Measurements from ENCODE around the gene MRPL58. TPM values are rescaled to one million over a fixed set of nuclear protein-coding genes. Genes with fewer than 3 reads are reported as not detected.
A peak's percentile ranks its signal among the peaks of the same experiment; 100 is the strongest.

The MRPL58 gene
- total RNA-seq, 2 experiments from 2014 or later, result 75.3 to 84.2 TPM

DNA sequence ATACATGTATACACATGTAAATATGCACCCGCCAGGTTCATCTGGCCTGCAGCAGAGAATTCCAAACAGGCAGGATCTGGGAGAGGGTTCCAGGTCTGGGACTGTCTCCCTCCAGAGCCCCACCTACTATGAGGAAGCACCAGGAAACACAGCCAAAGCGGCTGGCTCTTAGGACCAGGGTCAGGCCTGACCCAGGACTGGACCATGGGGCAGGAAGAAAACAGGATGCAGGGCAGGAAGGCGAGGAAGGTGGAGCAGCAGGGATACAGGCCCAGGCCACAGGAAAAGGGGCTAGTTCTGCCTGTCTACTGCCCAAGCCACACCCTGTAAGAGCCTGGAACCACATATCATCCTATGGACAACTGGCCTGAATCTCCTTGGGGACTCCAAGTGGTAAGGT, 42.1 kb upstream of the MRPL58 start:
- H3K9me2 ChIP-seq (ENCODE audit: insufficient read depth, low read length), result no peaks in the 10 kb centered on the region
- DNase-seq (ENCODE audit: low spot score), result no peak
- H3K27ac ChIP-seq (ENCODE audit: low read depth, low read length, poor library complexity, severe bottlenecking), result no peak overlapping the region
- CTCF ChIA-PET (ENCODE audit: unreplicated experiment), result no interaction called here
- no peaks in the 10 kb centered on the region for H4K20me1 ChIP-seq (ENCODE audit: insufficient read depth, low read length)
- no peak for TF ChIP-seq EZH2phosphoT487 (IDR thresholded peaks at IDR 0.05; ENCODE audit: borderline replicate concordance, low read depth, low read length)
- TF ChIP-seq, protein P1, sequence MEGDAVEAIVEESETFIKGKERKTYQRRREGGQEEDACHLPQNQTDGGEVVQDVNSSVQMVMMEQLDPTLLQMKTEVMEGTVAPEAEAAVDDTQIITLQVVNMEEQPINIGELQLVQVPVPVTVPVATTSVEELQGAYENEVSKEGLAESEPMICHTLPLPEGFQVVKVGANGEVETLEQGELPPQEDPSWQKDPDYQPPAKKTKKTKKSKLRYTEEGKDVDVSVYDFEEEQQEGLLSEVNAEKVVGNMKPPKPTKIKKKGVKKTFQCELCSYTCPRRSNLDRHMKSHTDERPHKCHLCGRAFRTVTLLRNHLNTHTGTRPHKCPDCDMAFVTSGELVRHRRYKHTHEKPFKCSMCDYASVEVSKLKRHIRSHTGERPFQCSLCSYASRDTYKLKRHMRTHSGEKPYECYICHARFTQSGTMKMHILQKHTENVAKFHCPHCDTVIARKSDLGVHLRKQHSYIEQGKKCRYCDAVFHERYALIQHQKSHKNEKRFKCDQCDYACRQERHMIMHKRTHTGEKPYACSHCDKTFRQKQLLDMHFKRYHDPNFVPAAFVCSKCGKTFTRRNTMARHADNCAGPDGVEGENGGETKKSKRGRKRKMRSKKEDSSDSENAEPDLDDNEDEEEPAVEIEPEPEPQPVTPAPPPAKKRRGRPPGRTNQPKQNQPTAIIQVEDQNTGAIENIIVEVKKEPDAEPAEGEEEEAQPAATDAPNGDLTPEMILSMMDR (conservative IDR thresholded peaks at IDR 0.05; ENCODE audit: low read length), result no peak
- H2AFZ ChIP-seq (ENCODE audit: low read length), result no peak overlapping the region
- no peaks in the 10 kb centered on the region for H3K36me3 ChIP-seq (ENCODE audit: insufficient read depth, low read length)
- no peaks in the 10 kb centered on the region for H3K79me2 ChIP-seq (ENCODE audit: insufficient read depth, low read depth, low read length)
- BruUV-seq (replicated peaks), result no TSS peak
- POLR2A ChIA-PET, result interaction anchor here (0.6 kb wide), 1 partner anchor 718 kb away, joined by 3 read pairs; no protein-coding TSS in a partner anchor
- H3K9me3 ChIP-seq (ENCODE audit: low read length), result no peaks in the 10 kb centered on the region
- intact Hi-C loops (cut with micrococcal nuclease; ENCODE audit: unreplicated experiment), result no loop called here
- H3K4me1 ChIP-seq (ENCODE audit: insufficient read depth, low read length, poor library complexity, severe bottlenecking), result peaks cover 10% of the 10 kb centered on the region
- H3K4me2 ChIP-seq (ENCODE audit: low read length), result no peak overlapping the region
- H3K4me3 ChIP-seq (ENCODE audit: low read depth, low read length, poor library complexity, severe bottlenecking), result no peak overlapping the region

DNA sequence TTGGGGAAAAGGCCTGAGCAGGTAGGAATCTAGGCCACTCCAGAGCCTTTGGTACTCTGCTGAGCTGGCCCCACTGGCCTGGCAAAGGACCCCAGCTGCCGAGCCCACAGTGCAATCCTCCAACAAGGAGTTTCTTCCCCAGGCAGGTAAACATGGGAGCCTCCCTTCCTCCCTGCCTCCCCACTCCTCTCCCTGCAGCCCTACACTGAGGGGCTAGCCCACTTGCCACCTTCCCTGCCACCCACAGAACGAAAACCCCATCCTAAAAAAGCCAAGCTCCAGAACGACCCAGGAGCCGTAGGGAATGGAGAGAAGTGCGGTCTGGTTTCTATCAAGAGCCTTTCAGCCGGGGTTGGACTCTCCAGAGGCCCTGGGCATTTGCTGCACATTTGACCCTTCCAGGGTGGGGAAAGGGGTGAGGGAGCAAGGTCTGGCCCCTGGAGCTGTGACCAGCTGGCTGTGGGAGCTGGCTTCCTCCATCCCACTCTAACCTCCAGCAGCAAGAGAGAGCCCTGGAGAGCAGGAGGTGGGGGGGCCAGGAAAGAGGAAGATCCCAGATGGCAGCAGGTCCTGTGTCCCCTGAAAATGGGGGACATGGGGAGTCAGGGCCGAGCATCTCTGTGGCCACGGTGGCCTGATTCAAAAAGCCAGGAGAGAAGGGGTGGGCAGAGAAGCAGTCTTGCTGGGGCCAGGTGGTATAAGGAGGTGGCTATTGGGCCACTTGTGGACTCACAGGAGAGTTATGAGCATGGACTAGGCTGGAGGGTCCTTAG, 41.2 kb upstream of the MRPL58 start:
- Histone ChIP-seq H3K79me2 (ENCODE audit: insufficient read depth, low read depth, low read length) (no peaks in the 10 kb centered on the region), H3K4me2 (ENCODE audit: low read length) (no peak overlapping the region), H3K9me2 (ENCODE audit: insufficient read depth, low read length) (no peaks in the 10 kb centered on the region), H3K36me3 (ENCODE audit: insufficient read depth, low read length) (no peaks in the 10 kb centered on the region), H2AFZ (ENCODE audit: low read length) (no peak overlapping the region), H4K20me1 (ENCODE audit: insufficient read depth, low read length) (no peaks in the 10 kb centered on the region), H3K9me3 (ENCODE audit: low read length) (no peaks in the 10 kb centered on the region), H3K4me1 (ENCODE audit: insufficient read depth, low read length, poor library complexity, severe bottlenecking) (peaks cover 10% of the 10 kb centered on the region), H3K4me3 (ENCODE audit: low read depth, low read length, poor library complexity, severe bottlenecking) (no peak overlapping the region), H3K27ac (ENCODE audit: low read depth, low read length, poor library complexity, severe bottlenecking) (no peak overlapping the region)
- intact Hi-C loops (cut with micrococcal nuclease; ENCODE audit: unreplicated experiment), result no loop called here
- no TSS peak for BruUV-seq (replicated peaks)
- ChIA-PET CTCF (ENCODE audit: unreplicated experiment) (interaction anchor here (0.5 to 1.8 kb wide), 2 partner anchors 10 to 12 kb away, joined by 4 to 9 read pairs; no protein-coding TSS in a partner anchor), POLR2A (interaction anchor here (1.0 to 2.2 kb wide), 3 partner anchors 10 to 41 kb away, joined by 3 to 9 read pairs (median 4); partner anchors contain the start of gene MRPL58)
- no peak for TF ChIP-seq EZH2phosphoT487 (IDR thresholded peaks at IDR 0.05; ENCODE audit: borderline replicate concordance, low read depth, low read length)
- TF ChIP-seq, protein P1 (conservative IDR thresholded peaks at IDR 0.05; ENCODE audit: low read length), result no peak
- no peak for DNase-seq (ENCODE audit: low spot score)

DNA sequence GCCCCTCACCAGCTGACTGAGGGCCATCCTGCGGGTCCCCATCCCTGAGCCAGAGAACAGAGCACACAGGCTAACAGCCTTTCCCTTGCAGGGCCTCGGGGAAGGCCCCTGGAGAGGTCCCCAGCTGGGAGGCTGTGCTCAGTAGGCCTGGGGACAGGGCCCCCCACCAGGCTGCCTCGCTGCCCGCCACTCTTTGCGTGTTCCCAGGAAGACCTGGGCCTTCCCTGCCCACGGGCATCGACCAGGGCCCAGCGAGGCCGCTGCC, 40.7 kb upstream of the MRPL58 start:
- no peaks in the 10 kb centered on the region for H4K20me1 ChIP-seq (ENCODE audit: insufficient read depth, low read length)
- no TSS peak for BruUV-seq (replicated peaks)
- no peak overlapping the region for H2AFZ ChIP-seq (ENCODE audit: low read length)
- intact Hi-C loops (cut with micrococcal nuclease; ENCODE audit: unreplicated experiment), result no loop called here
- H3K4me1 ChIP-seq (ENCODE audit: insufficient read depth, low read length, poor library complexity, severe bottlenecking), result peaks cover 10% of the 10 kb centered on the region
- TF ChIP-seq EZH2phosphoT487 (IDR thresholded peaks at IDR 0.05; ENCODE audit: borderline replicate concordance, low read depth, low read length), result no peak
- TF ChIP-seq, protein P1 (conservative IDR thresholded peaks at IDR 0.05; ENCODE audit: low read length), result no peak
- H3K4me3 ChIP-seq (ENCODE audit: low read depth, low read length, poor library complexity, severe bottlenecking), result no peak overlapping the region
- no peak overlapping the region for H3K27ac ChIP-seq (ENCODE audit: low read depth, low read length, poor library complexity, severe bottlenecking)
- no peaks in the 10 kb centered on the region for H3K9me3 ChIP-seq (ENCODE audit: low read length)
- peak overlapping the region; percentile 71; the same call in 1 of the 2 replicates for H3K4me2 ChIP-seq (ENCODE audit: low read length)
- H3K9me2 ChIP-seq (ENCODE audit: insufficient read depth, low read length), result no peaks in the 10 kb centered on the region
- H3K79me2 ChIP-seq (ENCODE audit: insufficient read depth, low read depth, low read length), result no peaks in the 10 kb centered on the region
- DNase-seq (ENCODE audit: low spot score), result no peak
- POLR2A ChIA-PET, result interaction anchor here (1.0 to 2.2 kb wide), 3 partner anchors 11 to 41 kb away, joined by 3 to 9 read pairs (median 4); partner anchors contain the start of gene MRPL58
- CTCF ChIA-PET (ENCODE audit: unreplicated experiment), result interaction anchor here (1.8 kb wide), 1 partner anchor 11 kb away, joined by 9 read pairs; no protein-coding TSS in a partner anchor
- no peaks in the 10 kb centered on the region for H3K36me3 ChIP-seq (ENCODE audit: insufficient read depth, low read length)

All from OCI-LY7 (cell line).